Smooth muscle cell (in vitro differentiated cells): ENCODE results near the gene MRPS34. TPM values are rescaled to one million over a fixed set of nuclear protein-coding genes. Genes with fewer than 3 reads are reported as not detected.

Experiments
- DNase-seq: peaks from one replicate; lab custom pipeline; 2025; ENCODE audit not compliant: unreplicated experiment; lab: John Stamatoyannopoulos, UW
- H2AFZ ChIP-seq: fragments of 200-600 bp; sonication (generic); 2 replicates; pipeline ENCODE4 v1.6.0; 2016; ENCODE audit warnings: antibody characterized with exemption, low read depth, mild to moderate bottlenecking
- H3F3A ChIP-seq: fragments of 200-600 bp; sonication (generic); 2 replicates; pipeline ENCODE4 v1.6.0; 2017; ENCODE audit warnings: antibody characterized with exemption, low read depth
- H3K27ac ChIP-seq: fragments of 200-600 bp; sonication (generic); 2 replicates; pipeline ENCODE4 v1.5.1; 2016; ENCODE audit warnings: low read depth, mild to moderate bottlenecking
- H3K27me3 ChIP-seq: fragments of 200-600 bp; sonication (generic); 2 replicates; pipeline ENCODE4 v1.6.1; 2016; ENCODE audit warnings: low read depth, mild to moderate bottlenecking
- H3K36me3 ChIP-seq: fragments of 200-600 bp; sonication (generic); 2 replicates; pipeline ENCODE4 v1.5.1; 2016; ENCODE audit warnings: low read depth
- H3K4me1 ChIP-seq: fragments of 200-600 bp; sonication (generic); 2 replicates; pipeline ENCODE4 v1.5.1; 2016; ENCODE audit warnings: low read depth
- H3K4me2 ChIP-seq: fragments of 200-600 bp; sonication (generic); 2 replicates; pipeline ENCODE4 v1.6.0; 2016; ENCODE audit warnings: mild to moderate bottlenecking
- H3K4me3 ChIP-seq: fragments of 200-600 bp; sonication (generic); 2 replicates; pipeline ENCODE4 v1.5.1; 2016; ENCODE audit warnings: mild to moderate bottlenecking
- H3K79me2 ChIP-seq: fragments of 200-600 bp; sonication (generic); 2 replicates; pipeline ENCODE4 v1.6.0; 2016; ENCODE audit warnings: low read depth, mild to moderate bottlenecking
- H3K9ac ChIP-seq: fragments of 200-600 bp; sonication (generic); 2 replicates; pipeline ENCODE4 v1.6.0; 2016; ENCODE audit warnings: low read depth
- H3K9me3 ChIP-seq: fragments of 200-600 bp; sonication (generic); replicated peaks from 2 replicates; pipeline ENCODE4 v1.5.1; 2016; ENCODE audit warnings: low read depth
- H4K20me1 ChIP-seq: fragments of 200-600 bp; sonication (generic); 2 replicates; pipeline ENCODE4 v1.6.0; 2016; ENCODE audit warnings: low read depth
- CTCF ChIP-seq: fragments of 200-600 bp; sonication (generic); IDR thresholded peaks from 2 replicates; pipeline ENCODE4 v1.5.1; 2017; ENCODE audit warnings: borderline replicate concordance, mild to moderate bottlenecking, antibody characterized with exemption; ENCODE audit not compliant: insufficient read depth, poor library complexity, severe bottlenecking
- WGBS: methylation state at CpG from one replicate; pipeline ENCODE4 v1.1.7; 2016; ENCODE audit warnings: low lambda C conversion rate; 5-methylcytosine and 5-hydroxymethylcytosine counted together
- polyA plus RNA-seq: library from polyadenylated mRNA; unstranded; fragments of >200 nt; fragmentation: Nextera tagmentation; extraction: Ambion mirVana; gene quantifications from 2 replicates; pipeline ENCODE4 v1.2.1, GENCODE V29; 2016
- total RNA-seq: library from RNA; depleted of rRNA; stranded (reverse); fragments of >200 nt; gene quantifications from 2 replicates; pipeline ENCODE4 v1.2.3, GENCODE V29; 2014

The MRPS34 gene
- total and polyA plus RNA-seq, 2 experiments from 2014 or later, result 62.9 to 111 TPM

DNA sequence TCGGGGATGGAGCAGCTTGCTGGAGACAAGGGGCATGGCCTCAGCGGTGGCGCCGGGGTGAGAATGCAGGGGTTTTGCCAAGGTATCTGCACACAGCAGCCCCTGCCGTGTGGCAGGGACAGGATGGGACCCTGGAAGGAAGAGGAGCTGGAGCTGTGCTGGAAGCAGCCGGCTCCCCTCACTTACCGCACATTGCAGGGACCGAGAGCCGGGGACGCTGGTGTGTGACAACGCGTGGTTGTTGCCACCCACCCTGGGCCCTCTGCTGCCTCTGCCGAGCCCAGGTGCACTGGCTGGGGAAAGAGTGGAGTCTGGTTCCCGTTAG, 12.9 kb upstream of the MRPS34 start:
- Histone ChIP-seq H3K4me2 (no peak overlapping the region), H3K4me3 (no peak overlapping the region), H3K79me2 (peaks cover 43% of the 10 kb centered on the region), H3K4me1 (peaks cover 4% of the 10 kb centered on the region), H2AFZ (no peak overlapping the region), H3K27ac (no peak overlapping the region), H3K27me3 (no peaks in the 10 kb centered on the region), H3F3A (peaks cover 5% of the 10 kb centered on the region), H3K9me3 (no peaks in the 10 kb centered on the region), H3K36me3 (no peaks in the 10 kb centered on the region), H4K20me1 (peaks cover 52% of the 10 kb centered on the region), H3K9ac (no peak overlapping the region)
- DNase-seq, result no peak
- WGBS, result 100% methylated on average over 13 of the region's 14 CpGs
- TF ChIP-seq CTCF, result no peak

GRCh38 chr16:1784977-1785845, 12.3 kb upstream of the MRPS34 start:
- peaks cover 56% of the 10 kb centered on the region for H4K20me1 ChIP-seq
- no peaks in the 10 kb centered on the region for H3K36me3 ChIP-seq
- no peak overlapping the region for H3K9ac ChIP-seq
- no peaks in the 10 kb centered on the region for H3K27me3 ChIP-seq
- H3K4me3 ChIP-seq, result no peak overlapping the region
- H3F3A ChIP-seq, result peaks cover 7% of the 10 kb centered on the region
- H3K79me2 ChIP-seq, result peaks cover 45% of the 10 kb centered on the region
- WGBS, result 94% methylated on average over 26 of the region's 26 CpGs
- no peak for DNase-seq
- no peak overlapping the region for H3K4me2 ChIP-seq
- H3K27ac ChIP-seq, result no peak overlapping the region
- H2AFZ ChIP-seq, result no peak overlapping the region
- peaks cover 4% of the 10 kb centered on the region for H3K4me1 ChIP-seq
- H3K9me3 ChIP-seq, result no peaks in the 10 kb centered on the region
- TF ChIP-seq CTCF, result no peak

GRCh38 chr16:1782408-1783264, 9.7 kb upstream of the MRPS34 start, which contains the start of the genes NUBP2 and SPSB3:
Gene NUBP2, plus strand, starts transcription at chr16:1782960. Its CDS starts 61 bp downstream, at chr16:1783021.
Gene SPSB3, minus strand, starts transcription at chr16:1782571. Its CDS starts 1,088 bp downstream, at chr16:1781483.
- Histone ChIP-seq H4K20me1 (peaks cover 57% of the 10 kb centered on the region), H3K4me3 (peak within 1 kb of the TSS; percentile 92), H3K4me1 (peaks cover 4% of the 10 kb centered on the region), H3K79me2 (peaks cover 45% of the 10 kb centered on the region), H3K27ac (peak within 1 kb of the TSS; percentile 69), H3K4me2 (peak within 1 kb of the TSS; percentile 99), H3K9ac (peak within 1 kb of the TSS; percentile 75), H3F3A (peaks cover 7% of the 10 kb centered on the region), H3K27me3 (no peaks in the 10 kb centered on the region), H3K36me3 (no peaks in the 10 kb centered on the region), H3K9me3 (no peaks in the 10 kb centered on the region), H2AFZ (peak within 1 kb of the TSS; percentile 15)
- DNase-seq, result peak; percentile 93
- TF ChIP-seq CTCF, result peak; percentile 12
- 1% methylated on average over 88 of the region's 102 CpGs for WGBS
